Loucy (cell line): ENCODE results near the gene DCLK2.

Source experiments
- CTCF ChIP-seq: fragments of 200-600 bp; sonication (generic); conservative IDR thresholded peaks from 2 replicates; pipeline ENCODE4 v1.5.1; 2014; ENCODE audit warnings: mild to moderate bottlenecking, antibody characterized with exemption, low read length
- EZH2phosphoT487 ChIP-seq: fragments of 200-600 bp; IDR thresholded peaks from 2 replicates; pipeline ENCODE4 v1.6.1; 2018; ENCODE audit warnings: antibody characterized with exemption, mild to moderate bottlenecking, moderate library complexity, borderline replicate concordance

GRCh38 chr4:150078041-150078578 lies at the start of gene DCLK2:
- no peak for TF ChIP-seq CTCF
- no peak for TF ChIP-seq EZH2phosphoT487
